HepG2 (cell line): ENCODE measurements around the gene FMNL1. TPM values are rescaled to one million over a fixed set of nuclear protein-coding genes. Genes with fewer than 3 reads are reported as not detected.

Source experiments
- polyA plus RNA-seq, 8 experiments: library from polyadenylated mRNA; depleted of rRNA in 3 of 8; stranded (reverse) in 7 of 8; unstranded in 1 of 8; fragments of >200 nt; fragmentation: Illumina TruSeq in 4 of 8; extraction: Trizol in 4 of 8; gene quantifications; 2 replicates each; pipeline versions ENCODE4 v1.2.1 to v1.2.3, GENCODE V29; 2011 to 2016; ENCODE audit warnings: low read depth in 4 of 8, missing spikeins in 1 of 8, mixed read lengths in 1 of 8; ENCODE audit not compliant: insufficient read depth in 1 of 8
- total RNA-seq, 5 experiments: library from RNA; depleted of rRNA; stranded (reverse); fragments of >200 nt; fragmentation: Illumina TruSeq; extraction: Trizol; gene quantifications; 2 replicates each; pipeline ENCODE4 v1.2.3, GENCODE V29; 2016; ENCODE audit warnings: low read depth in 1 of 5

FMNL1 gene
- total and polyA plus RNA-seq, 2 of the 13 experiments (the other 11 are each of a cell fraction or from before 2014, with no cell fraction given): 0.53 to 0.70 TPM

Other genes starting within 250 kb of the FMNL1 start
- gene DCAKD, start 170.3 kb upstream of the FMNL1 start, total RNA-seq (2016; rRNA removed; fragmentation: Illumina TruSeq; extraction: Trizol): 29.2 and 31.1 TPM in 2 replicates
- gene DCAKD, start 170.3 kb upstream of the FMNL1 start, polyA plus RNA-seq (2011; rRNA removed): 25.9 and 30.2 TPM in 2 replicates
- gene NMT1, start 160.6 kb upstream of the FMNL1 start, total RNA-seq (2016; rRNA removed; fragmentation: Illumina TruSeq; extraction: Trizol): 142 and 194 TPM in 2 replicates
- gene NMT1, start 160.6 kb upstream of the FMNL1 start, polyA plus RNA-seq (2011; rRNA removed): 71.9 and 75.7 TPM in 2 replicates
- 5.5 and 11.3 TPM in 2 replicates for gene PLCD3, start 89.4 kb upstream of the FMNL1 start, total RNA-seq (2016; rRNA removed; fragmentation: Illumina TruSeq; extraction: Trizol)
- gene PLCD3, start 89.4 kb upstream of the FMNL1 start, polyA plus RNA-seq (2011; rRNA removed): 39.1 and 46.1 TPM in 2 replicates
- gene ACBD4, start 86.2 kb upstream of the FMNL1 start, total RNA-seq (2016; rRNA removed; fragmentation: Illumina TruSeq; extraction: Trizol): 8.8 and 16.1 TPM in 2 replicates
- gene ACBD4, start 86.2 kb upstream of the FMNL1 start, polyA plus RNA-seq (2011; rRNA removed): 26.9 and 34.1 TPM in 2 replicates
- gene HEXIM1, start 73.4 kb upstream of the FMNL1 start, total RNA-seq (2016; rRNA removed; fragmentation: Illumina TruSeq; extraction: Trizol): 10.5 and 14.8 TPM in 2 replicates
- gene HEXIM1, start 73.4 kb upstream of the FMNL1 start, polyA plus RNA-seq (2011; rRNA removed): 16.3 and 16.6 TPM in 2 replicates
- 27.1 and 30.8 TPM in 2 replicates for gene HEXIM2, start 60.0 kb upstream of the FMNL1 start, total RNA-seq (2016; rRNA removed; fragmentation: Illumina TruSeq; extraction: Trizol)
- 31.8 and 32.4 TPM in 2 replicates for gene HEXIM2, start 60.0 kb upstream of the FMNL1 start, polyA plus RNA-seq (2011; rRNA removed)
- not detected in 2 replicates for gene SPATA32, start 40.2 kb downstream of the FMNL1 start, total RNA-seq (2016; rRNA removed; fragmentation: Illumina TruSeq; extraction: Trizol)
- not detected in 2 replicates for gene SPATA32, start 40.2 kb downstream of the FMNL1 start, polyA plus RNA-seq (2011; rRNA removed)
- gene MAP3K14, start 95.1 kb downstream of the FMNL1 start, total RNA-seq (2016; rRNA removed; fragmentation: Illumina TruSeq; extraction: Trizol): 1.2 and 2.6 TPM in 2 replicates
- gene MAP3K14, start 95.1 kb downstream of the FMNL1 start, polyA plus RNA-seq (2011; rRNA removed): 2.6 and 4.0 TPM in 2 replicates
- 7.8 and 18.9 TPM in 2 replicates for gene ARHGAP27, start 211.0 kb downstream of the FMNL1 start, total RNA-seq (2016; rRNA removed; fragmentation: Illumina TruSeq; extraction: Trizol)
- 15.5 and 20.0 TPM in 2 replicates for gene ARHGAP27, start 211.0 kb downstream of the FMNL1 start, polyA plus RNA-seq (2011; rRNA removed)